GM23338 (cell line): Measurements from ENCODE around the gene MCTP1. TPM values are rescaled to one million over a fixed set of nuclear protein-coding genes. Genes with fewer than 3 reads are reported as not detected.

Source experiments
- ETS1 ChIP-seq: IDR thresholded peaks from 2 replicates; pipeline ENCODE4 v1.6.1; 2016; ENCODE audit warnings: antibody characterized with exemption
- EZH2phosphoT487 ChIP-seq: fragments of 200-600 bp; sonication (generic); IDR thresholded peaks from one replicate; pipeline ENCODE4 v1.8.1; 2018; ENCODE audit warnings: antibody characterized with exemption; ENCODE audit not compliant: unreplicated experiment
- POLR2AphosphoS5 ChIP-seq: IDR thresholded peaks from 2 replicates; pipeline ENCODE4 v1.6.1; 2016; ENCODE audit warnings: antibody characterized with exemption, low read depth
- REST ChIP-seq: IDR thresholded peaks from one replicate; pipeline ENCODE4 v1.6.1; 2018; ENCODE audit warnings: antibody characterized with exemption; ENCODE audit not compliant: unreplicated experiment
- ZNF331 ChIP-seq: fragments of 250-450 bp; sonication (Bioruptor Pico); IDR thresholded peaks from 2 replicates; pipeline ENCODE4 v1.5.0; 2020; ENCODE audit warnings: low read depth, mild to moderate bottlenecking, moderate library complexity
- ZNF462 ChIP-seq: fragments of 250-450 bp; sonication (Bioruptor Pico); IDR thresholded peaks from 2 replicates; pipeline ENCODE4 v1.5.0; 2020; ENCODE audit warnings: mild to moderate bottlenecking, moderate library complexity
- polyA plus RNA-seq: library from polyadenylated mRNA; unstranded; fragments of >200 nt; fragmentation: Nextera tagmentation; extraction: Ambion mirVana; gene quantifications from 2 replicates; pipeline ENCODE4 v1.2.1, GENCODE V29; 2016
- total RNA-seq: library from RNA; depleted of rRNA; stranded (reverse); fragments of >200 nt; shearing (Covaris generic); gene quantifications from 2 replicates; pipeline ENCODE4 v1.2.3, GENCODE V29; 2014

The MCTP1 gene
- total and polyA plus RNA-seq, 2 experiments from 2014 or later, result 3.7 to 4.2 TPM

GRCh38 chr5:94699562-94699961, 585.3 kb downstream of the MCTP1 start (continued):
- TF ChIP-seq ZNF462 (CRISPR knock-in tag) (no peak), ETS1 (no peak), ZNF331 (CRISPR knock-in tag) (no peak), EZH2phosphoT487 (no peak), POLR2AphosphoS5 (no peak), REST (no peak)
